RKO (cell line): ENCODE data around the gene PNPT1.

ENCODE experiments used
- DNase-seq: peaks from one replicate; pipeline ENCODE4 v3.0.0-alpha.2; 2016; ENCODE audit warnings: low spot score

Gene PNPT1

DNA sequence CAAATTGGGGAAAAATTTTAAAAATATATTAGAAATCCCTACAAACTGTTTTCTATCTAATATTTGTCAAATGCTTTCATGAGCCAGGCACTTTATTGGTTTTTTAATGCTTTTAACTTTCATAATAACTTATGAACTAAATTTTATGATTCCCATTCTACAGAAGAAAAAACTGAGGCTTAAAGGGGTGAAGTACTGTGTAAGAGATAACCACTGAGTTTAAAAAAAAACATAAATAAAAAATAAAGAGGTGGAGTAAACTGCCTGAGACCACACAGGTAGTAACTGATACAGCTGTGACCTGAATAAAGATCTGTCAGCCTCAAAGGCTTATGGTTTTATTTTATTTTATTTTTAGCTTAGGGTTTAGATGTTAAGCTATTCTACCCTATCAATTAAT lies 24.7 kb downstream of the PNPT1 start:
- no peak for DNase-seq

DNA sequence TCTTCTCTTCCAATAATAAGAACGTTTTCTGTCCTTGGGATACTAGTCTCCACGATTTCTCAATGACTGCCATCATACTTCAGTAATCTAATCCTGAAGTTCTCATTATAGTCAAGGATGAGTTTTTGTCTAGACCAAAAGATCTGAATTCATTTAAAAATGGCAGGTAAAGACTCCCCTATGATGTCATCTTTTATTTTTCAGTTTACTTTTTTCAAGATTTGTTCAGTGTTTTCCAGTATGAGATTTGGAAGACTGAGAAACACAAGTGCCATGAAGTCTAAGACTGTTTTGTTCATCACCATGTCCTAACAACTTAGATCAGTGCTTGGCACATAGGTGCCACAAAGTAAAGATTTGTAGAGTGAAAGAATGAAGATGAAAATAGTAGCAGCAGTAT lies 40.4 kb downstream of the PNPT1 start:
- no peak for DNase-seq

DNA sequence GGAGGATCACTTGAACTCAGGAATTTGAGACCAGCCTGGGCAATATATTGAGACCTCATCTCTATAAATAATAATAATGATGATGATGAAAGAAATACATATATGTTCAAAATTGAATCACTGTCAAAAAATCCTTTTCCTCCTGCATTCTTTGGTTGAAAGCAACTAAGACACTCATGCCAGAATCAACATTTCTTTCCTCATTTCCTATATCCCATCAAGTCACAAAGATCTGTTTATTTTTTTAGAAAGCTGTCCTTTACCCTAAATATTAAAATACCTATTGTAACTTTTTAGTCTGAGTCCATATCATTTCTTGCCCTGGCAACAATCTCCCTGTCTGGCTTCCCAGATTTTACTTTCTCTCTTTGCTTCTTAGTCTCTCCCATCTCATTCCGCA lies 44.4 kb downstream of the PNPT1 start:
- DNase-seq, result no peak

DNA sequence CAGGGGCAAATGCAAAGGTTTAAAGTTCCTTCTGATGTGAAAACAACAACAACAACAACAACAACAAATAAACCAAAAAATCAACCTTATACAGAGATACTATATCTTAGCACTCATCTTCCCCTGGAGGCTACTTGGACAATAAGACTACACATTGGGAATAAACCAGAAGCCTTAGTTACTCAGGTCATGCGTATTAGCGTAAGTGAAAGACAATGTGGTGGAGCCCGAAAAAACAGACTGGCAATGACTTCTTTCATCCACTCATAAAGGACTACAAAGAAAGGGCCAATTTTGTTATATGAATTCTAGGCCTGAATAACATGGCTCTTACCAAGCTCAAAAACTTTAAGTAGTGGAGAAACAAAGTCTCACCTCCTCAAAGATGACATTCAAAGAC lies 56.8 kb downstream of the PNPT1 start:
- no peak for DNase-seq

DNA sequence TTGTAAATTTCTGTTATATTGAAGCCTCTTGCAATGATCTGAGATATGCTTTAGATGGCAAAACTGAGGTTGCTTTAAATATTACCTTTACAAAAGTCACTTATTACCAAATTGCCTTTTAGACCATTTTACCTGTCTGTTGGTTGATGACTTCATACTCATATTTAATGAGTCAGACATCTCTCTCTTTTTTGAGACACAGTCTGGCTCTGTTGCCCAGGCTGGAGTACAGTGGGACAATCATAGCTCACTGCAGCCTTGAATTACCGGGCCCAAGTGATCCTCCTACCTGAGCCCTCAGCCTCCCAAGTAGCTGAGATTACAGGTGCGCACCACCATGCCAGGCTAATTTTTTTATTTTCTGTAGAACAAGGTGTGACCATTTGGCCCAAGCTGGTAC lies 64.7 kb downstream of the PNPT1 start:
- no peak for DNase-seq

DNA sequence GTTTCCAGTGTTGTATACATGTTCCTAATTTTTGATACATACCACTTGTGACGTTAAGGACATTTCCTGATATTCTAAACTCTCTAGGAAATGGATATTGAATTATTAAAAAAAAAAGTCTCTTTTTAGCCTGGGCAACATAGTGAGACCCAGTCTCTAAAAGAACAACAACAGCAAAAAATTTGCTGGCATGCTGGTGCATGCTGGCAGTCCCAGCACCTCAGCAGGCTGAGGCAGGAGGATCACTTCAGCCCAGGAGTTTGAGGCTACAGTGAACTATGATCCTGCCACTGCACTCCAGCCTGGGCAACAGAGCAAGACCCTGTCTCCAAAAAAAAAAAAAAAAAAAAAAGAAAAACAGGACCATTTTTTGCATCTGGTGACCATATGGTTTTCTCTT lies 65.7 kb downstream of the PNPT1 start:
- DNase-seq, result no peak

DNA sequence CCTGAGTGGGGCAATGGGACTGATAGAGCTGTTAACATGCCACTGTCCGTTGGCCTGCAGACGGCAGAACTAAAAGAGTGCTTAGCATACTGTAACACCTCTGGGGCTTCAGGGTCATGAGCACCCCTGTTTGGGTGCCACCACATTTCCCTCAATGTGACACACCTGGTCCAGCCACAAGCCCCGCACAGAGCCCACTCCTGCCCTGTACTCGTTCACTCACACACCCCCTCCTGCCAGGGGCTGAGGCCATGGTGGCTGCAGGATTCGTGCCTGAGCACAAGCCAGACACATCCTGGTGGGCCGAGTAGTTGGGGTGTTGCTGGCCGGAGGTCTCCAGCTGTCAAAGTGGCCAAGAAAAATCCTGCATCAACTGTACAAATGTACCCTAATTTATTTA lies 71.8 kb downstream of the PNPT1 start:
- DNase-seq, result no peak

DNA sequence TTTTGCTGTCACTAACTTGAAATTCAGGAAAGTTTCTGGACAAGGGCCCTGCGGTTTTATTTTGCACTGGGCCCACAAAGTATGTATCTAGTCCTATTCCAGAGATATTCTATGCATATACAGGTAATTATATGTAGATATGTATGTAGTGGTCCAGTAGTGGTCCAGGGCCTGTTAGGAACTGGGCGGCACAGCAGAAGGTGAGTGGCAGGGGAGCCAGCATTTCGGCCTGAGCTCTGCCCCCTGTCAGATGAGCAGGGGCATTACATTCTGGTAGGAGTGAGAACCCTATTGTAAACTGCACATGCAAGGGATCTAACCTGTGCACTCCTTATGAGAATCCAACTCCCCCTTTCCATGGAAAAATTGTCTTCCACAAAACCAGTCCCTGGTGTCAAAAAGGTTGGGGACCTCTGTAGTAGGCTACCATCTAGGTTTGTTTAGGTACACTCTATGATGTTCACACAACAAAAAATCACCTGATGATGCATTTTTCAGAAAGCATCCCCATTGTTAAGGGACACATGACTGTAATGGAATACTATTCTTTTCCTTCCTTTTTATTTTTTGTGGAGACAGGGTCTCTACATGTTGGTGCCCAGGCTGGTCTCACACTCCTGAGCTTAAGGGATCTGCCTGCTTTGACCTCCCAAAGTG lies 73.4 kb downstream of the PNPT1 start:
- DNase-seq, result peak; percentile 68

DNA sequence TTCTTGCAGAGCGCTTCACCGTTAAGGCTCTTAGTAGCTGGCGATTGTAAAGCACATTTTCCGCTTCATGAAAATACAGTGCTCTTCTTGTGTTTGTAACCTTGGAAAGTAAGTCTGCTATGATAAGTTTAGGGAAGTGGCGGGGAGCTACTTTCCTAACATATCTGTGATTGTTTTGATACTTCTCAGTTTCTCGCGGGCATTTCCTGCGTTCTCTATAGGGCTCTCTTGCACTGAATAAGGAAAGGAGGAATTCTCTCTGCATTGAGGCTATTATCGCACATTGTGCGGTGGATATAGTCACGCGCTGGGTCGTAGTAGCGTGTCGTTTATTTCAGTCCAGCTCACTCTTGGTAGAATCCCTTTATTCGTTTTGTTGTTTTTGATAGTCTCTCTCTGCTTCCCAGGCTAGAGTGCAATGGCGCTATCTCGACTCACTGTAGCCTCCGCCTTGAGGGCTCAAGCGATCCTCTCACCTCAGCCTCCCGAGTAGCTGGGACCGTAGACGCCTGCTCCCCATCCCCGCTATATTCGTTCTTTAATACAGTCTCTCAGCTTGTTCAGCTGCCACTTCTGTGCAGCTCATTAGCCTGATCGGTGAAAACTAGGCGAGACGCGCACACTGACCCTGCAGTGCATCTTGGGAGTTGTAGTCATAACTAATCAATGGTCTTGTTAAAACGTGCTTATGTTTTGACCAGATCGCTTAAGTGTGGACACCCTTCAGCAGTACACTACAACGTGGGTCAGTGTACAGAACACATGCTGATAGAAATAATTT lies 75.2 kb downstream of the PNPT1 start:
- DNase-seq, result peak; percentile 89

DNA sequence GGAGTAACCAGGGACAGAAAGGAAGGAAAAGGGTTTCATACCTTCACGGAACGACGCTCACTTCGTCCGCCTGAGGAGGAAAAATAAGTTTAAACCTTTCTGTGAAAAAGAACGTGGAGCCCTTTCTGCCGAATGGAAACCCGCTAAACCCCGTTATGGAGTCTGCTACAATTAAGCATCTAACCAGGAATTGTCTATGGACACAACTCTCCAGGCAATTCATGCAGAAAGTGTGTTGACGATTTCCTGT lies 75.7 kb downstream of the PNPT1 start:
- DNase-seq, result no peak

DNA sequence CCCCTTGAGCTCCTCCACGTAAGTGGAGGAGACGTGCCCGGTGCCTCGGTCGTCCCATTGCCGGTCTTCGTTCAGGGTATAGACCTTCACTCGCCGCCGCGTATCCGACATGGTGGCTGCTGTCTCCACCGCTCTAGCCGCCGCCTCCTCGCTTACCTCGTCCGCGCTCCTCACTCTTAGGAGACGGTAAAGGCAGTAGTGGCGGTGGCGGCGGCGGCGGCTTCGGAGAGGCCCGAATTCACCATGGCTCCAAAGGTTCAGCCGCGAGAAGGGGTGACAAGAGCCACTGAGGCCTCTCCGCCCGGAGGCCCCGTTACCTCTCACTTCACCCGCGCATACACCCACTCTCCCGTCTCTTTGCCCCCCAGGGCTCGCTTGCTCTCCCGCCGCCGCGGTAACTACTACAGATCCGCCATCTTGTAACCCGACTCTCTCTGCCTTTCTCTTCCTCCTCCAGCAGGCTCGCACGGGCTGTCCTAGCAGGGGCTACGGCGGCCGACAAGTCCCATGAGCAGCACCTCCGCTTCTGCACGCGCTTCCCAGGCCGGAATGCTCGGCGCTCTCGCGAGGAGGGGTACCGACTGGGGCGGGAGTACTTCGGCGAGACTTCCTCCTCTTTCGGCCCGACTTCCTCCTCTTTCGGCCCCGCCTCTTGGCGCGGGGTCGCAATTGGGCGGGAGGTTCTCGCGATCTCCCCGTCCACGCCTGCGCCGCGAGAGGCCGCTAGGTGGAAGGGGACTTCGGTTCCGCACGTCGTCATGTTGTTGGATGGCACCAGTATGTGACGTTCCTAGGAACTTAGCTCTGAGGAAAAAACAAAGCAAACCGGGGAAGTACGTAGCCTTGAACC lies 76.2 kb downstream of the PNPT1 start, which contains the start of gene PPP4R3B:
PPP4R3B (minus strand) TSS at position 448 of the 850 bp plus-strand sequence; CDS start at position 111, 337 bp downstream.
- peak; percentile 99 for DNase-seq

DNA sequence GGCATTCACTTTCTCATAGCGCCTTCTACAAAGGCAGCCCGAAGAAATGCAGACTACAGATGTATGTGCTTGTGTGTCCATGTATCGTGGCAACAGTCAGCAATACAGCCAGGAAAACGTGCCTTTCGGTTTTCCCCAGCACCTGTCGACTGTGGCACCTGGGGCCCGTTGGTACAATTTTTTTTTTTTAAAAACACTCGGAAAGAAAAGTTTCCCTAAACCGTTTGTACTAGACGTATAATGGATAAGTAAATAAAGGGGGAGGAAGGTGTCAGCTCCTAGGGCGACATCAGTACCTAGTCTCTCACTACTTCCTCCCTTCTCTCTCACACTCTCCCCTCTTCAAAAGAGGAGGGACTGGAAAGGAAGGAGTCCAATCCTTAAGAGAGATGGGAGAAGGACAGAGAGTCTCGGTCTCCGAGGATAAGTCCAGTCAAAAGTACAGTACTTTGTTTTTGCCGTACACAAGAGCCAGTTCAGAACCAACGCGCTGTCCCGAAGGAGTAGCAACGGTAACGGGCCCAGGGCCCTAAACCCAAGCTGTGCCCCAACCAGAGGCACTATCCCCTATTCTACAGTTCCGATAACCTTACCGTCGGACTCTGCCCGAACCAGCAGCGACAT lies 77.0 kb downstream of the PNPT1 start:
- peak; percentile 84 for DNase-seq

DNA sequence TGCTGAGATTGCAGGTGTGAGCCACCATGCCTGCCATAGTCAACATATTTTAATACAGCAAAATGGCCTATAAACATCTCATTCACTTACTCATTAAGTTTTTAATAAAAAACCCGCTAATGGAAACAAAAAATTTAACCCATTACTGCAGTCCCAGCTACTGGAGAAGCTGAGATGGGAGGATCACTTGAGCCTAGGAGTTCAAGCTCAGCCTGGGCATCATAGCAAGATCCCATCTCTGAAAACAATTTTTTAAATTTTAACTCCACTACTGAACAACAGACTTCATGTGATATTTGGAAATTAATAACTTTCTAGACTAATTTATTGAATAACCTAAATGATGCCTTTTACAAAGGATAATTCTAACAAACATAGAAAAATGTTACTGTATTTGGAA lies 81.6 kb downstream of the PNPT1 start:
- no peak for DNase-seq

DNA sequence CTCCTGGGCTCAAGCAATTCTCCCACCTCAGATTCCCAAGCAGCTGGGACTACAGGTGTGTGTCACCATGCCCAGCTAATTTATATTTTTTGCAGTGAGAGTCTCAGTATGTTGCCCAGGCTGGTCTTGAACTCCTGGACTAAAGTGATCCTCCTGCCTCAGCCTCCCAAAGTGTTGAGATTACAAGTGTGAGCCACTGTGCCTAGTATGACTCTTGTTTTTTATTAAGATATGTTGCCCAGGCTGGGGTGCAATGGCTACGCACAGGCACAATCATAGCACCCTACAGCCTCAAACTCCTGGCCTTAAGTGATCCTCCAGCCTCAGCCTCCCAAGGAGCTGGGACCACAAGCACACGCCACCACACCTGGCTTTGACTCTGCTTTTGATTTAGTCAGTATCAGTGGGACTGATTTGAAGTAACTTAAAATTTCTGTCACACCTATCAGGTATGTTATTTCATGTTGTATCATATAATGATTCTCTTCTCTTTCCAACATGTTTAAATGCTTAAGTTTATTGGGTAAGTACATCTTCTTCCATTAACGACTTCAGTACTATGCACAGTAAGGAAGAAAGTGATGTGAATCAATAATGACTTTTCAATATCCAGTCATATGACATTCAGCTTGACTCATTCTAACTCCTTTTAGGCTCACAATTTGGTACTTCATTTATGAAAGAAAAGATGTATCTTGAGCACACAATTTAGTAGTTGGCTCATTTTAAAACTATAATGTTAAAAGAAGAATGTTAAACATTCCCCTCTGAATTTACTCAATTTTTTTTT lies 82.5 kb downstream of the PNPT1 start:
- no peak for DNase-seq

DNA sequence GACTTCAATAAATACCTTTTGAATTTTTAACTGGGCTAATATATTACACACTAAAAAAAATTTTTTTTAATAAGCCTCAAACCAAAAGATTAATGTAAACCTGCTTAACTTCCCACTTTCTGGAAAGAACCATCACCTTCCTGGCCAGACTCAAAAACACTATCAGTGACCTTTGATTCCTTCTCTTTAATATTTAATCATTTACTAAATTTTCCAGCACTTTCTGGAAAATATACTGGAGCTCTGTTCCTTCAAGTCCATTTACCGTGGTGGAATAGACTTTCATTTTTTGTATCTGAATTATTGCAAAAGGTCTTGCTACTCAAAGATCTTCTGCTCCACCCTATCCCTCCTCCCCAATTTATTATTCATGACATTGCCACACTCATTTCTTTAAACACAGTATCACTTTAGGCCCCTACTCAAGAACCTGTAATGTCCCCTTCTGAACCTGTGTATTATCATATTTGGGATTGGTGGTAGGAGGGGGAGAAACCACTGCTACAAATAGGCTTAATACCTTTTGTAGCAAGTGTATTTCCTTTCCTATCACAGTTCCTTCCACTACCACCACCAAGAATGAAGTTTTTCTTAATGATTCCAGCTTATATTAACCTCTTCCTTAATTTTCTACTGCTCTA lies 83.6 kb downstream of the PNPT1 start:
- no peak for DNase-seq

DNA sequence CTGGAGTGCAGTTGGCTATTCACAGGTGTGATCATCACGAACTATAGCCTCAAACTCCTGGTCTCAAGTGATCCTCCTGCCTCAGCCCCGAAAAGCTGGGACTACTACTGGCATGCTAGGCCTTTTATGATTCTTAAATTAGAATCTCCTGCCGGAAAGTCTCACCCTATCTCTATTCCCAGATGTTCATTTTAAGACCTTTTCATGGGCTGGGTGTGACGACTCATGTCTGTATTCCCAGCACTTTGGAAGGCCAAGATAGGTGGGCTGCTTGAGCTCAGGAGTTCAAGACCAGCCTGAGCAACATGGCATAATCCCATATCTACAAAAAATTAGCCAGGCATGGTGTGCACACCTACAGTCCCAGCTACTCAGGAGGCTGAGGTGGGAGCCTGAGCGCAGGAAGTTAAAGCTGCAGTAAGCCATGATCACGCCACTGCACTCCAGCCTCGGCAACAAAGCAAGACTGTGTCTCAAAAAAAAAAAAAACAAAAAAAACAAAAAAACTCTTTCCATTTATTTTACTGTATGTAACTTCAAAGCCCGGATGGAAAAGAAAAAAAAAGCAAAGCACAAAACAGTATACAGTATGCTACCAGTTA lies 84.3 kb downstream of the PNPT1 start:
- no peak for DNase-seq

DNA sequence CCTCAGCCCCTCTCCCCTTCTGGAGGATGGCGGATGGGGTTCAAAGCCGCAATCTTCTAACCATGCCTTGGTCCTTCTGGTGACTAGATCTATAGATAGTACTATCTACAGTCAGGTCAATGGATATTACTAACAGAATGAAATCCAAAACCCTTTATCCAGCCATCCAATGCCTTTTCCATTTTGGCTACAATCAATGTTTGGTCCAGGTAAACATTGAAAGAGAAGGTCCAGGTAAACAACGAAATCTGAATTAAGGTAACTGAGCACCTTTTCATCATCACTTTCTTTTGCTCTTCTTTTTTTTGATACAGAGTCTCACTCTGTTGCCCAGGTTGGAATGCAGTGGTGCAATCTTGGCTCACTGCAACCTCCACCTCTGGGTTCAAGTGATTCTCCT lies 85.9 kb downstream of the PNPT1 start:
- DNase-seq, result no peak

DNA sequence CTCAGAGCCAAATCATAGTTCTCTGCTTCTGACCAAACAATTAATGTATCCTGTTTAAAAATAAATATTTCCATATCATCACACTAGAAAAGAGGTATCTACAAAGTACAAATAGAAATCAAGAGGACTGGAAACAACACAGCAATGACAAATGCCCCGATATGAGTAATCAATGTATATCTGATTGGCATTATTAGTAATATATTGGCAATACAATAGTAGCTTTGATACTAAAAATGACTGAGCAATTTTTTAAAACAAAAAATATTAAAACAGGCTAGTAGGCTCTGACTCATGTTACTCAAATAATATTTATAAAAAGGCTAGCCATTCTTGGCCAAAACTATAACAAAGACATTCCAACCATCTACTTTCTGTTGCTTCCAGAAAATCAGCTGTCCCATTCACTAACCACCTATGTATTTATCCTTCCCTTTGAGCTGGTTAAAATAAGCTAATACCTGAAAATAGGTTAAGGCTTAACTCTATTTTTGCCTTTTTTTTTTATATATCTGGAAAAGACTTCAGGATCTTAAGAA lies 89.5 kb downstream of the PNPT1 start:
- DNase-seq, result no peak

DNA sequence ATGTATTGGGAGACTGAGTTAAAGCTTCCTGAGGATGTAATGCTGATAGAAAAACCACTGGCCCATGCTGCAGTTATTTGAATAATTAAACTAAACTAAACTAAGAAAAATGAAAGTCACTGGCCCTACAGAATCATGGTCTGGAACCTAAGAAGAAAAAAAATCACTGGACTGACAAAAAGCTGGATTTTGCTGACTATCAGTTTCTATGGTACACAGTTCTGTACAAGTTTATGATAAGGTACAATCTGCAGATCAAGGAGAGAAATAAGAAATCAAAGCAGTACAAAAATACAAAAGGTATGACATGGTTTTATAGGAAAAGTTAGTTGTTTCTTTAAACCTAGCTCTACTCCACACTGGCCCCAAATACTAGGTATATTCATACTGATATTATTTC lies 91.8 kb downstream of the PNPT1 start:
- DNase-seq, result no peak

DNA sequence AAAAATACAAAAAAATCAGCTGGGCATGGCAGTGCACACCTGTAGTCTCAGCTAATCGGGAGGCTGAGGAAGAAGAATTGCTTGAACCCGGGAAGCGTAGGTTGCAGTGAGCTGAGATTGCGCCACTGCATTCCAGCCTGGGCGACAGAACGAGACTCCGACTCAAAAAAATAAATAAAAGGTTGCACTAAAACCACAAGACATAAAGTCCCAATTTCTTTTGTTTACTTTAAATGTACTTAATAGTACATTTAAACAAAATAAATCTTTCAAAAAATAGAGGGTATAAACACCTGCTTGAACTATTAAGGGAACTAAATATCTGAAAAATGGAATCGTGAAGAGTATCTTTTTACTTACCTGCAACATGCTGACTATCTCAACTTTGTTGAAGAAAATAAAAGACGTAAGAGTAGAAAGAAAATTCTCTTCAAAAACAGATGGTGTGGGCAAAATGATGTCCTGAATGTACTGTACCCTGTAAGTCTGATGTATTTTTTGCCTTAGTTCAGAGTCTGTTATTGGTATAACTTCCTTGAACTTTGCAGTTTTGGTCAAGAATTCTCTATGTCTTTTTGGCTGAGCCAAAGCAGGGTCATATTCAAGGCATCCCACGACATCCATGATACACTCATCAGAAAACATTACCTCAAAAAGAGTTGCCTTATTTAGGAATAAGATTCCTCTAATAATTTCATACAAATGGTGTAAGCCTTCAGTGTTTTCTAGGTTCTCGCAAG lies 95.4 kb downstream of the PNPT1 start:
- no peak for DNase-seq
